SW 1271 (cell line): ENCODE results near the gene OPN4.

Source experiments
- DNase-seq, 2 experiments: peaks; one replicate each; lab custom pipeline; 2025; lab: John Stamatoyannopoulos, UW

OPN4 gene

DNA sequence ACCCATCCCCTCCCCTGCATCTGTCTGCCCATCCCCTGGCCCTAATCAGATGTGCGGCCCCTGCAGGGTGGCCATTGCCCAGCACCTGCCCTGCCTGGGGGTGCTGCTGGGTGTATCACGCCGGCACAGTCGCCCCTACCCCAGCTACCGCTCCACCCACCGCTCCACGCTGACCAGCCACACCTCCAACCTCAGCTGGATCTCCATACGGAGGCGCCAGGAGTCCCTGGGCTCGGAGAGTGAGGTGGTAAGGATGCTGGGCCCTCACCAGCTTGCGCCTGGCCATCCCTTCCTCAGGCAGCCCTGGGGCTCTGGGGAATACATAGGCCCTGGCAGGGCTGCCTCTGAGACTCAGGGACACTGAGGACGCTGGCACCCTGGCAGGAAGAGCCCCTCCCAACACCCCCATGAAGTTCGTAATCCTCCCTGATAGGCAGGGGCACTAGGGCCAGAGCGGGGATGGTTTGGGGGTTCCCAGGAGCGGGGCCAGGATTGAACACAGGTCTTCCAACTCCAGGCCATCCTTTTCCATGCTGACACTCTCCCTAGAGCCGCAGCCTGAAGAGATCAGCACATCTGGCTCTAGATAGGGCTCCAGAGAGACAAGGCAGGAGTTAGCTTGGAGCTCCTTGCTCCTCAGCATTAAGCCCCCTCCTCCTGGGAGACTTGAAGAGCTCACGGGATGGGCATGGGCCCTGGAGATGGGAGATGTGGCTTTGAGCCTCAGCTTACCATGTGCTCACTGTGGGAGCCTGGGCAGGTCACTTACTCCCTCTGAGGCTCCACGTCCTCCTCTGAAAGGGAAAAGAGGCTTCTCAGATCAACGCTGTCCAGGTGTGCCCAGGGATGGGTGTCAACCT lies 8.1 kb downstream of the OPN4 start:
- no peak for DNase-seq

DNA sequence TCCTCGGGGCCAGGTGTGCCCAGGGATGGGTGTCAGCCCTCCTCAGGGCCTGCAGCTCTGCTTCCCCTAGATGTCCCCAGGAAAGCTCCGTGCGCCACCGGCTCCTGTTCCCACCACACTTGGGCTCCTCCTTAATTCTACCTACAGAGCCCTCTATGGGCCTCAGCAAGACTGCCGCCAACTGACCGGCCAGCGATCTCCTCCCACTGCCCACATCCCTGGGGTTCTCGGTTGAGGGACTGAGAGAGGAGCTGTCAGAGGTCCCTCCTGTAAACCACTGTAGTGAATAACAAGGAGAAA lies 8.6 kb downstream of the OPN4 start:
- DNase-seq: no peak

DNA sequence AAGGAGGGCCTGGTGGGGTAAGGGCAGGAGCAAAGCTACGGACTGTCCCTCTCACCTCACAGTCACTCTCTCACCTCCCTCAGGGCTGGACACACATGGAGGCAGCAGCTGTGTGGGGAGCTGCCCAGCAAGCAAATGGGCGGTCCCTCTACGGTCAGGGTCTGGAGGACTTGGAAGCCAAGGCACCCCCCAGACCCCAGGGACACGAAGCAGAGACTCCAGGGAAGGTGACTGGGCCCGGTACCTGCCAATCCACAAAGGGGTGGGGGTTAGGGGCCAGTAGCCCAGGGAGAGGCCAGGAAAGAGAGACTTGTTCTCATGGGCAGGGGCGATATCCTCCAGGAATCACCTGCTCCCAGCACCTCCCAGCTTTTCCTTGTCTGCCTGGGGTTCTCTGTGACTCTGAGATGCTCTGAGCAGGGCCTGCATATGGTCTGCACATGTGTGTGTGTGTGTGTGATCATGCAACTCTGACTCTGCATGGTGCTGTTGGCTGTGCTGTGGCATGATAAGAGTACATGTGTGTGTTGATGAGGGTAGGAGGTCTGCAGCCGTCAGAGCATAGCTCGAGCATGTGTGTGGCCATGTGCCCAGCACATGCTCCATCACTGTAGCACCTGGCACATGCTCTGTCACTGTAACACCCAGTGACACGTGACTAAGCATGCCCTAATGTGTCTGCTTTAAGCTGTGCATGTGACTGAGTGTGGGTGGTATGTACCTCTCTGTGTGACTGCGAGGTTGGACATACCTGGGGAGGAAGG lies 9.4 kb downstream of the OPN4 start:
- no peak for DNase-seq

DNA sequence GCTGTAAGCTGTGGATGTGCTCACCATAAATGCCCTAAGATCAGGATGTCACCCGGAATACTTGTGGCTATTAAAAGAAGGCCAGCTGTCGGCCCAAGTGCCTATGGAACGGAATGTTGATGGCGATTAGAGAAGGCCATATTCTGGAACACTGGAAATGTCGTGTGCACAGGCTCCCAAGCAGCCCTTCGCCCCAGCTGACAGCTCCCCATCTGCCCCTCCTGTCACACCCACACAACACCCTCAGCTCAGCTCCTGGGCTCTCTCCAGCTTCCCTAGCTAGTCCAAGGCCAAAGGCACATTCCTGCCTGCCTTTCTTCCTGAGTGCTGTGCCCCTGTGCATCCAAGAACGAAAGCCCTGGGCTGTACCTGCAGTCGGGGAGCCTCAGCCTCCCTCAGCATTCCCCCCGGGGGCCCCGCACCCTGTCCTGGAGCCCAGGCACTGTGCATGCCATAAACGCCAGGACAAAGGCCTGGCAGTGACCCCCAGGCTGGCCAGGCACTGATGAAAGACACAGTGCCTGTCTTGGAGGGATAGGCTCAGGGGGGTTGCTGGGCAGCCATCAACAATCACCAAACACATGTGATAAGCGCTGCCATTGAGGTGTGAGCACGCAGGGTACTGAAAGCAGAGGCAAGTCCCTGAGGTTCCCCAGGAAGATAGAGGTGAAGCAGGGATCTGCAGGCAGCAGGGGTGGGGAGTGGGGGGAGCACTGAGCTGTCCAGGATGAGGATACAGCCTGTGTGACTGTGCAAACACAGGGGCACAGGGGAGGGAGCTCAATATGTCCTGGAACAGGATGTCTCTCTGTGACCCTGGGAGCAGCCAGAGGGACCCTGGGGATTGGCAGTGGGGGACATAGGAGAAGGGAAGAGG lies 10.2 kb downstream of the OPN4 start:
- no peak for DNase-seq

DNA sequence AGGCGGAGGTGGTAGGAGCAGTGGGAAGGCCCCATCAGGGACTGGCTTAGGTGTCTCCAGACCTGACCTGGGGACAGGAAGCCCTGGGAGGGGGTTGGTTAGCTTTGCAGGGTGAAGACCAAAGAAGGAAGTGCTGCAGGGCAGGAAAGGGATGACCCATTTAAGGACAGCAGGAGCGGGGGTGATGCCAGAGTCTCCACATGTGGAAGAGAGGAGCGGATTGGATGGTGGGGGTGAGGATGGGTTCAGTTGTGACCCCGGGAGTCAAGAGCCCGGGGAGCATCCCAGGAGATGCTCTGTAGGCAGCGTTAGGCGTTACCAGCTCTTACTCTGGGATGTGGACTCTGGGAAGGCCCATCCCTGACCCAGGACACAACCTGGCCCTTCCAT lies 10.9 kb downstream of the OPN4 start:
- no peak for DNase-seq

DNA sequence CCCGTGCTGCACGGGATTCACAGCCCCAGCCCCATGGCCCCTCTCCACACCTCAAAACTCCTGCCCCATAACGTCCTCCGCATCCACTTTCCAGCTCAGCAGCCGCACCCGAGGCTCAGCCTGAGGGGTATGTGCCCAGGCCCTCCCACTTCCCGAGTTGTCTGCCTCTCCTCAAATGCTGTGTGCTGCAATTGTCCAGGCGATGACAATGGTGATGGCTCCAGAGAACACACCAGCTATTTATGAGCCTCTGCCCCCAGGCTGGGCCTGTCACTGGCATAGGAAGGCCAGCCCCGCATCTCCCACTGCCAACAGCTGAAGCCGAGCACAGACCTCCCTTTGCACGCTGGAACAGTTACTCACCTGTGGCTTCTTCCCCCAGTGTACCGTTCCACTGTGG lies 11.5 kb downstream of the OPN4 start:
- no peak for DNase-seq

DNA sequence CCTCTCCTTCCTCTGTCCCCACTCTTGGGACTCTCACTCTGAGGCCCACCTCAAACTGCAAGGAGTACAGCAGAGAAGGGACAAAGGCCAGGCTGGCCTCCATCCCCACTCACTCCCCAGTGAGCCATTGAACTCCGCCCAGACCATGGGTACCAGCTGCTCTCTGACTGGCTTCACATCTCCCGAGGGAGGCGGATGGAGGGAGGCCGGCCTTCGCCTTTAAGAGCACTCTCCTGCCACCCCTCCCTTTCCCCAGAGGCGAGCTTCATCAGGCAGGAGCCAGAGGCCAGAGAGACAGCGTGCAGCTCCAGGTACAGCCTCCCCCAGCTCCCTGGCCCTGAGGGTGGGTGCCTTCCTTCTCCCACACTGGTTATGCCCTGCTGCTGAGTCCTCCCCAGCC lies 12.2 kb downstream of the OPN4 start:
- DNase-seq: no peak

DNA sequence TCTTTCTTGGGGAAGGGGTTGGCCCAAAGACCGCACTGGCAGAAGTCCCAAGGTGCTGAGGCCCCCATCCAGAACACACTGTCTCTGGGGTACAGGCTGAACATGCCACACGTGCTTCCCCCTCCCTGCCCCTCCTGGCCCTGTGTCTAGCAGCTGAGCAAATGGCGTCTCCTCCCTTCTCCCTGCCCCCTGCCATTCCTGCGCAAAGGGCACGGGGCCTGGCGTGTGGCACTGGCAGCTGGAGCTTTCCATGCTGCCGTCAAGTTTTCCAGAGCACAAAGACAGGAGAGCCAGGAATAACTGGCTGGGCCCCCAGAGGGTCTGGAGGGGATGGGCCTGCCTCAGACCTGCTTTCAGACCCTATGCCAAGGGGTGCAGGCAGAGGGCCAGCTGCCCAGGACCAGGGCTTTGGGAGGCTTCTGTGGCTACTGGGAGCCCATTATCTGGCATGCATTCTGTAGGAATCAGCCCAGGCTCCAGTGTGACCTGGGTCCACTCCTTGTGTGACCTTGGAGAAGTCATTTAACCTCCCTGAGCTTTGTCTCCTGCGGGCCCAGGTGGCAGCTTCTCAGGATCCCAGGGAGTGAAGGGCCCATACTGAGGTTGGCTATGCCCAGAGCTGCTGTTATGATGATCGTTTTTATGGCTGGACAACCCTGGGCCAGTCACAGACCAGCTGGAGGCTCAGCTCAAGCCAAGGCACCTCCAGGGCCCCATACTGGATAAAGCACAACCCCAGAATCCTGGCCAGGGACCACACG lies 13.3 kb downstream of the OPN4 start:
- no peak for DNase-seq

DNA sequence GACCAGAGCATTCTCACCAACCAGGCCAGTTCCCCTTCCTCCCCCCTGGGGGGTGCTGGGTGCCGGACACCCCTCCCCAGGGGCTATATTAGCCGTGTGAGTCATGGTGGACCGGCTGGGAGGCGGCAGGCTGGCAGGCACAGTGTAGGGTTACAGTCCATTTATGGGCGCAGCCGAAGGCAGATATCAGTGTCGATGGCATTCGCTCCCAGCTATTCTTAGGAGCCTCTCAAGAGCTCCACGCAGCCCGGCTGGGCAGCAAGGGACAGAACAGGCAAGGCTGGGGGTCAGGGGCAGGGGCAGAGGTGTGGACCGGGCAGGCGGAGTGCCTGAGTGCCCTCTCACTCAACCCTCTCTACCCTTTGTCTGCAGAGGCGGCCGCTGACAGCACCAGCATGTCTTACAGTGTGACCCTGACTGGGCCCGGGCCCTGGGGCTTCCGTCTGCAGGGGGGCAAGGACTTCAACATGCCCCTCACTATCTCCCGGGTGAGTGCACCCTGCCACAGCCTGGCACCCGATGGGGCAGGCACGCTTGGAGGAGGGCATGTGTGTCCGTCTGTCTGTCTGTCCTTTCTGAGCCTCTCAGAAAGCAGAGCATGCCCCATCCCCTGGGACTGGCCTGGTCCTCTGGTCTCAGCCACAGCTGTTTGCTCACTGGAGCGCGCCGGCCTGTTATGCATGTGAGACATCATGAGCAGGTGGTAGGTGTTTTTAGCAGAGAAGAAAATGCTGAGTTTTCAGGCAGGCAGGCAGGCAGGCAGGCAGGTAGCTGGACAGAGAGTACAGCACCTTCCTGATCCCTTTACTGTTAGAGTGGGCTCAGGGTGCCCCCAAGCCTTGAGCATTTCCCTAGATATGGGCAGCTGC lies 14.2 kb downstream of the OPN4 start, which contains the start of gene LDB3:
TSS of gene LDB3 (plus strand) at position 215 of the 869 bp plus-strand sequence. CDS start at position 396, 181 bp downstream.
- DNase-seq: no peak

DNA sequence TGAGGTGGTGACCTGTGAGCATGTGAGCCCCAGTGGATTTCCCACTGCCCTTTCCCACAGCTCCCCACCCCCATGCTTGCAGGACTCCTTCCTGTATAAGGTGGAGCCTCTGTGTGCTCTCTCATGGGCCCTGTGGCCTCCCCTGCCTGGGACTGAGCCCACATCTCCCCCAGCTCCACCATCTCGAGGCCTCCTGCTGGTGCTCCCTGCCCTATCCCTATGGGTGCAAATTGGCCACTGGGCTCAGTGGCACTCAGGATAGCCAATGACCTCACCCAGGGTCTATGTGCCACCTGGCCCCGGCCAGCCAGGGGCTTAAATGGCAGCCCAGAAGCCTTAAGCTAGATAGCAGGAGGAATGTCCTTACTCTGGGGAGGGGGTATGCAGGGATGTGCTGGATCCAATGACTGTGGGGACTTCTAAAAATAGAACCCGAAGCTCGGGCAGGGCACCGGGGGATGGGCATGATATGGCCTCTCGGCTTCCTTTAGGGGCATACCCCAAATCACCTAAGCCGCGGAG lies 16.0 kb downstream of the OPN4 start:
- no peak for DNase-seq

DNA sequence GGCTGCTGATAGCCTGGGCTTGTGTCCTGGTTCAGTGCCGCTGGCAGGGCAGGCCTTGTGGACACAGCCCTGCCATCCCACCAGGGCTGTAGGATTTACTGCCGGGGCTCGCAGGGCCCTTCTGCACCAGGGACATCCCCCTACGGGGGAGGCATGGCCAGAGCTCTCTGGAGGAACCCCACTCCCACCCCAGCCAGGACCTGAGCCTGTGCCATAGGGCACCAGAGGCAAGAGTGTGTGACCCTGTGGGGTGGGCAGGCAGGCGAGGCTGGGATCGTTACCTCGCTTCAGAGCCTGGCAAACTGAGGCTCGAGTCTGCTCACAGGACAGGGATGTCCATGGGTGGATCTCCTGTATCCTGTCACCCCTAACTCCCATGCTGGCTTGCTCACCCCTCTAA lies 16.5 kb downstream of the OPN4 start:
- DNase-seq: no peak

DNA sequence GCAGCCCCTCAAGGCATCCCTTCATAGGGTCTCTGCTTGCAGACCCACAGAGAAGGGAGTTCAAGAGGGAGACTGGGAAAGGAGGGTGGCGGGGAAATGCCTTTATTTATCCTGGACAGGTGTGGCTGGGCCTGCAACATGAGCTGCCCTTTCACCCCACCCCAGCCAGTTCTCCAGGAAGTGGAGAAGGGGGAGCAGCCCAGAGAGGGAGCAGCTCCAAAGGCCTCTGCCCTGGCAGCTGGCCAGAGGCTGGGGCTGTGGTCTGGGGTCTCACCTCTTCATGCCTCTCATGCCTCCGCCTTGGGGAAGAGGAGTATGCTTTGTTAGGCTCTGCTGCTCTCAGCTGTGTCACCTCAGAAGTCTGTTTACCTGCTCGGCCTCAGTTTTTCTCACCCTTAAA lies 17.1 kb downstream of the OPN4 start:
- no peak for DNase-seq

DNA sequence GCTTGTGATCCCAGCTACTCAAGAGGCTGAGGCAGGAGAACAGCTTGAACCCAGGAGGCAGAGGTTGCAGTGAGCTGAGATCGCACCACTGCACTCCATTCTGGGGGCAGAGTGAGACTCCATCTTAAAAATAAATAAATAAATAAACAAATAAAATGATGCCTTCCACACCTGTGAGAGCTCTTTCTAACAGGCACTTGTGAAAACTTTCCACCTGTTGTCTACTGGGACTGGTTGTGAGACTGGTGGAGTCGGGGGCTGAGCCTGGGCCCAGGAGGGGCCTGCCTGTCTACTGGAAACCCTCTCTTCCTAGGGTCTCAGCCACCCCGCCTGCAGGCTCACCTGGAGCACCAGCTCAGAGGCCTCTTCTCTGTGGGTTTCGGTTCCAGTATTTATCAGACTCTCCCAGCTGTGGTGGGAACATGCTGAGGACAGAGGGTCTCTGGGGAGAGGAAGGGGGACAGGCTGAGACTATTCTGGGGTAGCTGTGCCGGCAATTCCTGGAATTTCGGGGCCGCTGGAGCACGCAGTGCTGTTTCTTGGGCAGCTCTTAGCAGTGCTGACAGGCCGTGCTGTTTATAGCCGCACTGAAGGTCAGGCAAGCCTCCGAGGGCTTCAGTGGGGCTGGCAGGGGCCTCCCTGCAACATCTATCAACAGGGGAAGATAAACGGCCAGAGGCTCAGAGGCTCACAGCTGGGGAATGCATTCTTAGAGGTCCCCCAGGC lies 17.8 kb downstream of the OPN4 start:
- DNase-seq: no peak

DNA sequence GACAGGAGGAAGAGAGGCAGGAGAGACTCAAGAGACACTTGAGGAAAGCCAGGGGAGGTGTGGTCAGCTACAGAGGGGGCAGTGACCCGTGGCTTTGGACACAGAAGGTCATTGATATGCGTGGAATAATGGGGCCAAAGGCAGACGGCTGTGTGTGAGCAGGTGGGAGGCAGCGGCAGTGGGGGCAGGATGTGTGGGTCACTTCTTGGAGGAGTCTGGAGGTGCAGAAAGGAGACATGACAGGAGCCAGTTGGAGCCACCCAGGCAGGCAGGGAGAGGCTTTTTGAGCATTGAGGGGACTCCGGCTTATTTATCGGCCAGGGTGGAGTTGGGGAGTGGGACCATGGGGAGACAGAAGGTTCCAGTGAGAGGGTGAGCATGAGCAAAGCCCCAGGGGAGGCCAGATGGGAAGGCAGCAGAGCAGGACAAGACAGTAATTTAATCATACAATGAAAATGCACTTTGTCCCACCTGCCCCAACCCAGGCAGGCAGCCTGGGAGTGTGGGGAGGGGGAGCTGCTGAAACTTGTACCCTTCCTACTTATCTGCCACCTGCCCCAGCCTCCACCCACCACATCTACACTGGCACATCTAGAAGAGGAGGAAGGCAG lies 19.0 kb downstream of the OPN4 start:
- DNase-seq: no peak

DNA sequence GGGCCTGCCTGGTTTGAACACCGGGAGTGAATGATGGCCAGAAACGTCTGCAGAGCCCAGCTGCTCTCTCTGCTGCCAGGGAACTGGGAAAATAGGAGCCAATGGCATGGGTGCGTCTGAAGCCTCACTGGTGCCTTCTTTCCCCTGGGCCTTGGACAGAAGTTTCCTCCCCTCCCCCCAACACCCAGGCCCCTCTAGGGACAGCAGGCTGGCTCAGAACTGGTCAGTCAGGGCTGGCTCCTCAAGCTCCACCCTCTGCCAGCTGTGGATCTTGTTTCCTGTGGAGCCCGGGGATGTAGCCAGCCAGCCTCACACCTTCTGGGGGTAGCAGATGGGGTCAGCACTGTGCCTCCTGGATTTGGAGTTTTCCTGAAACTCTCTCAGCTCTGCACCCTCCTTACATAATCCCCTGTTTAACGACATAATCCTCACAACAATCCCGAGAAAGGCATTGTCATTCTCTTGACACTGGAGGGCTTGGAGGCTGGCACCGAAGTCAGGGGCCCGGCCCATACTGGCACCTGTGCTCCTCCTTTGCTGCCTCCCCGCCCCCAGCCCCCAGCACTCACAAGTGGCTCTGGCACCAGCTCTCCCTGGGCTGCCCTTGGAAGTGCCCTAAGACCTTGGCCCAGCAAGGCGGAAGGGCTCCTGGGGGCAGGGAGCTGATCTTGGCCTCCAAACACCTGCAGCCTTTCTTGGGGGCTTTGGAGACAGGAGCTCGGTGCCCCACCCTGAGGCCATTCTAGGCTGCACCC lies 19.7 kb downstream of the OPN4 start:
- DNase-seq: no peak

DNA sequence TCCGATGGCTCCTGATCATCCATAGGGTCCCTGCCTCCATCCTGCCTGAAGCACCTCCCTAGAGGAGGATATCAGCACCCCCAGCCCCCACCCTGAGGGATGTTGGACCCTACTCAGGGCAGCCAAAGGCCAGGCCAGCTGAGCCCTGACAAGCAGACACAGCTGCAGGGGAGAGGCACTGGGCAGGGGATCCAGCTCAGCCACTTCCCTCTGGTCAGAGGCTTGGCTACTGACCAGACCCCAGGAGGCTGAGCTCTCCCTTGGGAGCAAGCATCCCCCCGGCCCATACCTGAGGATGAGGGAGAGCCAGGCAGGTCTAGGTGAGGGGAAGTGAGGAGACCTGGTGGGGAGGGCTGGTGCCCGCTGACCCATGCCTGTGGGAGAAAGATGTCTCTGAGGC lies 20.6 kb downstream of the OPN4 start:
- no peak for DNase-seq

DNA sequence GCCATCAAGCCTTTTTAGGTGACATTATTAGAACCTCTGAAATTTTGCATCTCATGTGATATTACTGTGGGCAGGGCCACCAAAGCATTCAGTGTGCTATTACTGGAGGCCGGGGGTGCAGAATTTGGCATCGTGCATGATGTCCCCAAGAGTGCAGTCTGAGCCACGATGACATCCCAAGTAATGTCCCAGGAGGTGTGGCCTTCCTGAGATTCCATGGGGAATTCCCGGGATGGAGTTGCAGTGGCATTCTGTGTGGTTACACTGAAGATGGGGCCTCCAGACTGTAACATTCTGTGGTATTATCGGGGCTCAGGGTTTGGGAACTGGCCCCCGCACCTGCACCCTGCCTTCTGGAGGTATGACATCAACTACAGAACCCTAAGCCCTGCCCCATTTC lies 23.0 kb downstream of the OPN4 start:
- no peak for DNase-seq

DNA sequence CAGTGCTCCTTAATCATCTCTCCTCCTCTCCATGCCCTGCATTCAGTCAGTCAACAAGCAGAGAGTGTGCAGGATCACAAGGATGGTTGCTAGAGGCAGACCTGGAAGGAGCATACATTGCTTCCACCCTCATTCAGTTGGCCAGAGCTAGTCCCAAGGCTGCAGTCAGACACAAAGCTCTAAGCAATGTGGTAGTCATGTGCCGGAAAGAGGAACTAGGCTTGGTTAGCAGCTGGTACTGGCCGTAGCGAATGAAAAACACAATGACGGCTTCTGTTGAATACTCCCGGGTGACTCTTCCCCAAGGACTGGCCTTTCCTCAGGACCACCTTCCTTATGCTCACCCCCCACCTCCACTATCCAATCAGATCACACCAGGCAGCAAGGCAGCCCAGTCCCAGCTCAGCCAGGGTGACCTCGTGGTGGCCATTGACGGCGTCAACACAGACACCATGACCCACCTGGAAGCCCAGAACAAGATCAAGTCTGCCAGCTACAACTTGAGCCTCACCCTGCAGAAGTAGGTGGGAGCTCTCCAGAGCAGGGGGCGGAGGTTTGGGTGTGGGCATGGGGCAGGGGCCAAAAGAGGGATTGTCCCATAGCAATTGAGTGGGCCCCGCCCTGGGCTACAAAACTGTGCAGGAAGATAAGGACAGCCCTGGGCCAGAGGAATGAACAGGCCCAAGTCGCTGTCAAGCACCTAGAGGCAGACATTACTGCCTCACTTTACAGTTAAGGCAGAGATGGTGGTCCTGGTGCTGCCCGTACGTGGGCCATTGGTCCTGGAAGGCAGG lies 24.8 kb downstream of the OPN4 start:
- no peak for DNase-seq
